ENCODE measurements around the gene KAT7.
A peak's percentile ranks its signal among the peaks of the same experiment; 100 is the strongest.

Gene KAT7

DNA sequence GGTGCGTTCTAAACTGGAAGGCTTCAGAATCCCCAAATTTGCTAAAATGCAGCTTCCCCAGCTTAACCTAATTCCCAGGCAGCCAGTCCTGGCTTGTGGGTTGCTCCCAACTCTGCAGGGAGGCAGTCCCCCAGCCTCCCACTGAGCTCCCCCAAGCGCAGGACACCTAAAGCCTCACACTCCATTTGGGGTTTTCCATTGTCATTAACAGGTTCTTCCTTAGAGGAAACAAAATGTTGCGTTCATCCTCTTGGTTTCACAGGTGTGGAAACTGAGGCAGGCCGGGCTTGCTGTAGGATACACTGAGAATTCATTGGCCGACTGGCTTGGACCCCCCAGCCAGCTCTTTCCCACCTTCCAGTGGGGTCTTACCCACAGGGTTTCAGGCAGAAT is 61.7 kb downstream of the KAT7 start:
- DNase-seq (ENCODE audit: low spot score): no peak

DNA sequence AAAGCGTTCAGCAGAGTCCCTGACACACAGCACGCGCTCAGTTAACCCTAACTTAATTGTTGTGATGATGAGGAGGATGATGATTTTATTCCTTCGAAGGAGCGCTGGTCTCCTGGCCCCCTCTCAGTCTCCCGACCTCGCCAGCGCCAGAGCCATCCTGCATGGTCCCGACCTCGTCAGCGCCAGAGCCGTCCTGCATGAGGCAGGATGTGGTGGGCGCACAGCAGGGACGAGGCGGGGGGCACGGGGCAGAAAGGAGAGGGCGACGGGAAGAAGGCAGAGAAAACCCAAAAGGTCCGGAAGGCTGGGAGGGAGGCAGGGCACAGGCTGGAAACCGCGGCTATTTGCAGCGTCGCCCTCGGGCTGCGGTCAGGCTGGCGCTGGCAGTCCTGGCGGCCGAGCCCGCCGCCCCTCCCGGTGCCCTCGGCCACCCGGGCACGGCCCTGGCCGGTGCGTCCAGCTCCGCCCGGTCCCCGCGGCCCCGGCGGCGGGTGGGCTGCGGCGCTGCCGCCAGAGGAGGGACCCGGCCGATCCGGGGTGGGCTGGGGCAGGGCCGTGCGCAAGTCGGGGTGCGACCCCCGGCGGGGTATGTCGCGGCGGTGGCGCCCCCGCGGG is 62.4 kb downstream of the KAT7 start:
- H3K4me3 ChIP-seq: peak overlapping the region; percentile 87
- peak overlapping the region; percentile 21 to 86 for H3K27ac ChIP-seq
- TF ChIP-seq, protein P1, sequence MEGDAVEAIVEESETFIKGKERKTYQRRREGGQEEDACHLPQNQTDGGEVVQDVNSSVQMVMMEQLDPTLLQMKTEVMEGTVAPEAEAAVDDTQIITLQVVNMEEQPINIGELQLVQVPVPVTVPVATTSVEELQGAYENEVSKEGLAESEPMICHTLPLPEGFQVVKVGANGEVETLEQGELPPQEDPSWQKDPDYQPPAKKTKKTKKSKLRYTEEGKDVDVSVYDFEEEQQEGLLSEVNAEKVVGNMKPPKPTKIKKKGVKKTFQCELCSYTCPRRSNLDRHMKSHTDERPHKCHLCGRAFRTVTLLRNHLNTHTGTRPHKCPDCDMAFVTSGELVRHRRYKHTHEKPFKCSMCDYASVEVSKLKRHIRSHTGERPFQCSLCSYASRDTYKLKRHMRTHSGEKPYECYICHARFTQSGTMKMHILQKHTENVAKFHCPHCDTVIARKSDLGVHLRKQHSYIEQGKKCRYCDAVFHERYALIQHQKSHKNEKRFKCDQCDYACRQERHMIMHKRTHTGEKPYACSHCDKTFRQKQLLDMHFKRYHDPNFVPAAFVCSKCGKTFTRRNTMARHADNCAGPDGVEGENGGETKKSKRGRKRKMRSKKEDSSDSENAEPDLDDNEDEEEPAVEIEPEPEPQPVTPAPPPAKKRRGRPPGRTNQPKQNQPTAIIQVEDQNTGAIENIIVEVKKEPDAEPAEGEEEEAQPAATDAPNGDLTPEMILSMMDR (IDR thresholded peaks at IDR 0.05): no peak
- DNase-seq (ENCODE audit: low spot score): no peak

More for the DNA sequence above, 61.7 kb downstream of the KAT7 start:
- Histone ChIP-seq H3K4me3 (no peak overlapping the region), H3K27ac (peak overlapping the region in 1 of 2 donors; percentile 86)
- TF ChIP-seq, protein P1 (IDR thresholded peaks at IDR 0.05): no peak

DNA sequence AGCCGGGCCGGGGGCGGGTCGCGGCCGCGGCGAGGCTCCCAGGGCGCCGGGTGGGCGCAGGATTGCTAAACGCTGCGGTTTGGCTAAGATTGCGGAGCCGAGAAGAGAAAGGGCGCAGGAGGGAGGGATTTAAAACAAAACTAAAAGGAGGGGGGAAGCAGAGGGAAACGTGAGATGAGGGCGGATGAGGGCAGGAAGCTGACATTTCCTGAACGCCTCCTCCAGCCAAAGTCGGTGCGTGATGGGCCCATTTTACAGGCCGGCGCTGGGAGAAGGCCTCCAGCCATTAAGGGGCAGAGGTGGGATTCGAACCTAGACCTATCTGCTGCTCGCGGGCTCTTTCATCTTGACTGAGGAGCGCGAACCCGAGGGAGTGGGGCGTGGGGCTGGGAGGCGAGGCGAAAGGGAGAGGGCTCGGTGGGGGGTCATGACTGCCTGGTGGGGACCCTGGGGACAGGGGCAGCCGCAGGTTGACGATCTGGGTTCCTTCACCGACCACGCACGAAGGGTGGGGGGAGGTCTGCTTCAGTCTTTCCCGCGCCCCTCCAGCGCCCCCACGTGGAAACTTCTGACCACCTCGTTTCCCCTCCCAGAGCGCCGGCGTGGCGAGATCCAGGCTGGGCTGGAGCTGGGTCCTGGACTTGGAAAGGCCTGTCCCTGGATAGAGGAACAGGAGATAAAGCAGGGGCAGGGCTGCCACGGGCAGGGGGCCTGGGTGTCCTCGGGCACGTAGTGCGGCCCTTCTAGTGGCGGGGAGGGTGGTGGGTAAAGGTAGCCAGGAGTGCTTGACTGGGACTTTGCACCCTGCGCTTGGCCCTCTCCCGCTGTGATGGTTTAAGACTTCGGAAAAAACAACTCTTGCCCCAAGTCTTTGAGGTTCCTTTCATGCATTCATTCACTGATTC is 63.2 kb downstream of the KAT7 start:
- Histone ChIP-seq H3K4me3 (peak overlapping the region; percentile 87), H3K27ac (peak overlapping the region; percentile 21 to 86)
- TF ChIP-seq, protein P1 (IDR thresholded peaks at IDR 0.05): peak; percentile 78
- DNase-seq (ENCODE audit: low spot score): no peak

DNA sequence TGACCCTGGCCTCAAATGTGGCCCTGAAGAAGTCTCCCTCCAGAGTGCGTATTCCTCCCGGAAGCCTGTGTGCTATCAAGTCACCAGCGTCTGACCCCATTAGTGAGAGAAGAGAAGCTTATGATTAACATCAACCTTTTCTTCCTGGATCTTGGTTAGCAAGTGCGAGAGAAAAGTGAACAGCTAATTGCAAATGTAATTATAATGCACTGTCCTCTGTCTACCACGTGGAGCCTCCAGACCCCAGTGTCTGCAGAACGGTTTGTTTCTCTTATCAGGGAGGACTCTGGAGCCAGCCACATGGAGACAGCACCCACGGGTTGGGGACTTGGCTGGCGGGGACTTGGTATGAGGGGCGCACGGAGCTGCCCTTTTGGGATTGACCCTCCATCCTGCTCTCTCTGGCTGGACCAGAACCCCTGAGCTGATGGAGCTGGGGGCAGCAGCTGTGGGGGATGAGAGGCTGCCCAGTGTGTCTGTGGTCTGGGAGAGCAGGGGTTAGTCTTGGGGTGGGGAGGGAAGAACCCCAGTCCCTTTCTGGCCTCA is 65.1 kb downstream of the KAT7 start:
- TF ChIP-seq, protein P1 (IDR thresholded peaks at IDR 0.05): no peak
- no peak for DNase-seq (ENCODE audit: low spot score)
- Histone ChIP-seq H3K27ac (no peak overlapping the region), H3K4me3 (no peak overlapping the region)

DNA sequence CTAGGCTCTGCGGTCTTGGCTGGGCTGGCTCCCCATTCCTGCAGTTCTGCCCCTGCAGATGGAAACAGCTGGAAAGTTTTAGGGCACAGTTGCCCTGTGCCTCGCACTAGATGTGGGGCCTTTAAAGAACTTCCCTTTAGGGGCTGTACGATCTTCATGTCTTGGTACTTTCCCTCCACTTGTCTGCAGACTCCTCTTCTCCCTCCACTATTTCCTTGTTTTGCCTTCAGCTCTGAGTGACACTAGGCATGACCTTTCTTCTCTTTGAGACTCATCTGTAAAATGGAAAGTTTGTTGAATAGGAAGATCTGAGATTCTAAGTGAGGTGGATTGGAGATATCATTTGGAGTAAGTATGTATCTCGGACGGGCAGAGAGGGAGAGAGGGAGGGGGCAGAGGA is 65.6 kb downstream of the KAT7 start:
- Histone ChIP-seq H3K27ac (no peak overlapping the region), H3K4me3 (no peak overlapping the region)
- no peak for DNase-seq (ENCODE audit: low spot score)
- TF ChIP-seq, protein P1 (IDR thresholded peaks at IDR 0.05): no peak

DNA sequence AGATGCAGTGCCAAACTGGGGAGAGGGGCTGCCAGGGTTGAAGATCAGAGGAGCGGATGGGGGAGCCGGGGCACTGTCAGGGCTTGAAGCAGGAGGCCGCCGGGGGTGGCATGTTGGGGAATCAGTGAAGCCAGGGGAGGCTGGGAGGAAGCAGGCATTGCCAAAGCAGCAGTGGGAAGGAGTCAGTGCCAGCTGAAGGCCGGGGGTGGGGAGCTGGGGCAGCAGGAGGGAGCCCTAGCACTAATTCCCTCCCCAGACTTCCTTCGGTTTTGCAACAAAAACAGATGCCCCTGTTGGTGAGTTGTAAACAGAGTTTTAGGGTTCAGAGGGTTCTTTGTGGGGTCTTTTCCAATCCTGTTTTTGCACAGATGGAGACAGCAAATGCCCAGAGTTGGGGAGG is 70.3 kb downstream of the KAT7 start:
- no peak for DNase-seq (ENCODE audit: low spot score)

More for the DNA sequence above, 70.3 kb downstream of the KAT7 start:
- TF ChIP-seq, protein P1 (IDR thresholded peaks at IDR 0.05): no peak
- Histone ChIP-seq H3K27ac (no peak overlapping the region), H3K4me3 (no peak overlapping the region)

Measured in coronary artery (tissue), 2 donors.